SK-N-SH (cell line): ENCODE data around the gene ZDHHC11B.
"Not testable (repeated sequence)": the region's sequence is repeated elsewhere in the genome, so short reads cannot be mapped to it uniquely, and the experiment has no call there.

ENCODE experiments used
- ELF1 ChIP-seq: IDR thresholded peaks from 2 replicates; pipeline ENCODE4 v1.4.0; 2012
- EZH2phosphoT487 ChIP-seq: fragments of 200-600 bp; sonication (generic); IDR thresholded peaks from 2 replicates; pipeline ENCODE4 v1.6.1; 2017; ENCODE audit warnings: low read depth, mixed run types, mild to moderate bottlenecking, antibody characterized with exemption, moderate library complexity, borderline replicate concordance
- FOXM1 ChIP-seq: IDR thresholded peaks from 2 replicates; pipeline ENCODE4 v1.4.0; 2012; ENCODE audit warnings: low read depth, mild to moderate bottlenecking
- JUND ChIP-seq: IDR thresholded peaks from 2 replicates; pipeline ENCODE4 v1.4.0; 2012
- MAX ChIP-seq: IDR thresholded peaks from 2 replicates; pipeline ENCODE4 v1.4.0; 2012; ENCODE audit warnings: low read depth
- NFIC ChIP-seq: IDR thresholded peaks from 2 replicates; pipeline ENCODE4 v1.4.0; 2012; ENCODE audit warnings: borderline replicate concordance
- NRF1 ChIP-seq: IDR thresholded peaks from 2 replicates; pipeline ENCODE4 v1.6.1; 2012; ENCODE audit warnings: low read depth, mild to moderate bottlenecking, low read length
- POLR2AphosphoS5 ChIP-seq: IDR thresholded peaks from 2 replicates; pipeline ENCODE4 v1.6.1; 2012; ENCODE audit warnings: low read depth, low read length
- RAD21 ChIP-seq: IDR thresholded peaks from 2 replicates; pipeline ENCODE4 v1.6.1; 2012; ENCODE audit warnings: mild to moderate bottlenecking, low read length
- TF ChIP-seq, protein P1 (sequence below): fragments of 200-600 bp; sonication (generic); IDR thresholded peaks from 2 replicates; pipeline ENCODE4 v1.6.1; 2017; ENCODE audit warnings: antibody characterized with exemption, mild to moderate bottlenecking, moderate library complexity
- TF ChIP-seq, protein P2 (sequence below): IDR thresholded peaks from 2 replicates; pipeline ENCODE4 v1.6.1; 2012; ENCODE audit warnings: mild to moderate bottlenecking, low read depth, low read length, moderate library complexity

DNA sequence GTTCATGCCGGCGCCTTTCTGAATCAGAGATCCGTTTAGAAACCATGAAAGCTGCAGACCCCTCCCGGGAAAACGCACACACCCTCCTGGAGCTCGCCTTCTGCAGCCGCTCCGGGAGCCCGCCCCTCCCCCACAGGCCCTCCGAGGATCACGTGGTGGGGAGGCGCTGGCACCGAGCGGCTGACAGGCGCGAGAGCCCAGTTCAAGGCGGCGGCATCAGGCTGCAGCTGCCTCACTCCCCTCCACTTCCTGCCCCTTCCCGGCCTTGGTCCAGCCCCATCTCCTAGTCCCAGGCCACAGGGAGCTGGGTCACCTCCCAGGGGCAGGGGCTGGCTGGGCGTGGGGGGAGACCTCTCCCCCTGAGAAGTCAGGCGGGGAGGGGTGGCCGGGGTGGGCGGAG, 93.5 kb downstream of the ZDHHC11B start:
- TF ChIP-seq MAX, POLR2AphosphoS5, RAD21, NRF1, EZH2phosphoT487, FOXM1, JUND, NFIC, ELF1: not testable (repeated sequence)
- TF ChIP-seq, protein P1, sequence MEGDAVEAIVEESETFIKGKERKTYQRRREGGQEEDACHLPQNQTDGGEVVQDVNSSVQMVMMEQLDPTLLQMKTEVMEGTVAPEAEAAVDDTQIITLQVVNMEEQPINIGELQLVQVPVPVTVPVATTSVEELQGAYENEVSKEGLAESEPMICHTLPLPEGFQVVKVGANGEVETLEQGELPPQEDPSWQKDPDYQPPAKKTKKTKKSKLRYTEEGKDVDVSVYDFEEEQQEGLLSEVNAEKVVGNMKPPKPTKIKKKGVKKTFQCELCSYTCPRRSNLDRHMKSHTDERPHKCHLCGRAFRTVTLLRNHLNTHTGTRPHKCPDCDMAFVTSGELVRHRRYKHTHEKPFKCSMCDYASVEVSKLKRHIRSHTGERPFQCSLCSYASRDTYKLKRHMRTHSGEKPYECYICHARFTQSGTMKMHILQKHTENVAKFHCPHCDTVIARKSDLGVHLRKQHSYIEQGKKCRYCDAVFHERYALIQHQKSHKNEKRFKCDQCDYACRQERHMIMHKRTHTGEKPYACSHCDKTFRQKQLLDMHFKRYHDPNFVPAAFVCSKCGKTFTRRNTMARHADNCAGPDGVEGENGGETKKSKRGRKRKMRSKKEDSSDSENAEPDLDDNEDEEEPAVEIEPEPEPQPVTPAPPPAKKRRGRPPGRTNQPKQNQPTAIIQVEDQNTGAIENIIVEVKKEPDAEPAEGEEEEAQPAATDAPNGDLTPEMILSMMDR: not testable (repeated sequence)
- TF ChIP-seq, protein P2, sequence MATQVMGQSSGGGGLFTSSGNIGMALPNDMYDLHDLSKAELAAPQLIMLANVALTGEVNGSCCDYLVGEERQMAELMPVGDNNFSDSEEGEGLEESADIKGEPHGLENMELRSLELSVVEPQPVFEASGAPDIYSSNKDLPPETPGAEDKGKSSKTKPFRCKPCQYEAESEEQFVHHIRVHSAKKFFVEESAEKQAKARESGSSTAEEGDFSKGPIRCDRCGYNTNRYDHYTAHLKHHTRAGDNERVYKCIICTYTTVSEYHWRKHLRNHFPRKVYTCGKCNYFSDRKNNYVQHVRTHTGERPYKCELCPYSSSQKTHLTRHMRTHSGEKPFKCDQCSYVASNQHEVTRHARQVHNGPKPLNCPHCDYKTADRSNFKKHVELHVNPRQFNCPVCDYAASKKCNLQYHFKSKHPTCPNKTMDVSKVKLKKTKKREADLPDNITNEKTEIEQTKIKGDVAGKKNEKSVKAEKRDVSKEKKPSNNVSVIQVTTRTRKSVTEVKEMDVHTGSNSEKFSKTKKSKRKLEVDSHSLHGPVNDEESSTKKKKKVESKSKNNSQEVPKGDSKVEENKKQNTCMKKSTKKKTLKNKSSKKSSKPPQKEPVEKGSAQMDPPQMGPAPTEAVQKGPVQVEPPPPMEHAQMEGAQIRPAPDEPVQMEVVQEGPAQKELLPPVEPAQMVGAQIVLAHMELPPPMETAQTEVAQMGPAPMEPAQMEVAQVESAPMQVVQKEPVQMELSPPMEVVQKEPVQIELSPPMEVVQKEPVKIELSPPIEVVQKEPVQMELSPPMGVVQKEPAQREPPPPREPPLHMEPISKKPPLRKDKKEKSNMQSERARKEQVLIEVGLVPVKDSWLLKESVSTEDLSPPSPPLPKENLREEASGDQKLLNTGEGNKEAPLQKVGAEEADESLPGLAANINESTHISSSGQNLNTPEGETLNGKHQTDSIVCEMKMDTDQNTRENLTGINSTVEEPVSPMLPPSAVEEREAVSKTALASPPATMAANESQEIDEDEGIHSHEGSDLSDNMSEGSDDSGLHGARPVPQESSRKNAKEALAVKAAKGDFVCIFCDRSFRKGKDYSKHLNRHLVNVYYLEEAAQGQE: not testable (repeated sequence)
